K562 treated with DMSO at 1 percent for 4 hours (cell line): ENCODE data around the gene DDX55. TPM values are rescaled to one million over a fixed set of nuclear protein-coding genes. Genes with fewer than 3 reads are reported as not detected.

Experiments
- total RNA-seq: library from RNA; unstranded; fragments of 300-600 nt; gene quantifications from 2 replicates; pipeline ENCODE4 v1.2.3, GENCODE V29; 2022; ENCODE audit not compliant: insufficient read depth

Gene DDX55, protein sequence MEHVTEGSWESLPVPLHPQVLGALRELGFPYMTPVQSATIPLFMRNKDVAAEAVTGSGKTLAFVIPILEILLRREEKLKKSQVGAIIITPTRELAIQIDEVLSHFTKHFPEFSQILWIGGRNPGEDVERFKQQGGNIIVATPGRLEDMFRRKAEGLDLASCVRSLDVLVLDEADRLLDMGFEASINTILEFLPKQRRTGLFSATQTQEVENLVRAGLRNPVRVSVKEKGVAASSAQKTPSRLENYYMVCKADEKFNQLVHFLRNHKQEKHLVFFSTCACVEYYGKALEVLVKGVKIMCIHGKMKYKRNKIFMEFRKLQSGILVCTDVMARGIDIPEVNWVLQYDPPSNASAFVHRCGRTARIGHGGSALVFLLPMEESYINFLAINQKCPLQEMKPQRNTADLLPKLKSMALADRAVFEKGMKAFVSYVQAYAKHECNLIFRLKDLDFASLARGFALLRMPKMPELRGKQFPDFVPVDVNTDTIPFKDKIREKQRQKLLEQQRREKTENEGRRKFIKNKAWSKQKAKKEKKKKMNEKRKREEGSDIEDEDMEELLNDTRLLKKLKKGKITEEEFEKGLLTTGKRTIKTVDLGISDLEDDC
- 14.2 and 22.0 TPM in 2 replicates for total RNA-seq

GRCh38 chr12:123601602-123602489 is at the start of gene DDX55:
Gene DDX55, plus strand, starts transcription at chr12:123602099. Its CDS starts 50 bp downstream, at chr12:123602149.

DNA sequence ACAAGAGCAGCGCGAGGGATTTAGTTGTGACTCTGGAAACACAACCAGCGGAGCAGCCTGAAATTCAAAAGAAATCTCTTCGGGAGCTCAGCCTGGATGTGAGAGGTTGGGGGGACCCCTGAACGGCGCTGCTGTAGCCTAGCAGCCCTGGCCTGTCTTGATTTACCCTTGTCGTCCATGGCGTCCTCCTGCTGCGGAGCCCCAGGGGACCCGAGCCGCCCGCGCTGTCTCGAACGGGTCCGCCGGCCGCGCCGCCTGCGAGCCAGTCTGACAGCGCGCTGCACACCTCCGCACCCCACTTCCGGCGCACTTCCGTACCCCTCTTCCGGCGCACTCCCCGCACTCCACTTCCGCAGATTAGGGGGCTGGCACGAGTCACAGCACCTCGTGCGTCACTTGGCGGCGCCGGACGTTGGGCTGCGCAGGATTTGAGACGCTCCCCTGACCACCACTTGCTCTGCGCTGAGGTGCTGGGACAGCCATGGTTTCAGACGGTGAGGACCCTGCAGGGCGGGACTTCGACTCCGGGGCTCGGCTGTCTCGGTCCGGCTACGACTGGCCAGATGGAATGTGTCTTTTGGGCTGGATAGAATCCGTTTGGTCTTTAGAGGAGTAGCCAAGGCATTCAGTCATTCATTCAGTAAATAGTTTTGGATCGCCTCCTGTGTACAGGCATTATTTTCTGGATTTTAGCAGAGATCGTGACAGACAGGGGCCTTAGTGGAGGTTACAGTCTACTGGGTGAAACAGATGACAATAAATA is 31.7 kb downstream of the DDX55 start, which contains the start of the genes EIF2B1 and GTF2H3:
Gene EIF2B1, minus strand, starts transcription at position 308 of the 763 bp plus-strand sequence. Its CDS starts 129 bp downstream, at position 179.
Gene GTF2H3, plus strand, starts transcription at position 451 of the 763 bp plus-strand sequence. Its CDS starts 31 bp downstream, at position 482.

Other genes starting within 250 kb of the DDX55 start
- 11.0 and 13.9 TPM in 2 replicates for gene SBNO1, start 237.3 kb upstream of the DDX55 start, total RNA-seq
- gene KMT5A, start 218.0 kb upstream of the DDX55 start, total RNA-seq: 72.4 and 84.7 TPM in 2 replicates
- 7.9 and 9.1 TPM in 2 replicates for gene RILPL2, start 165.4 kb upstream of the DDX55 start, total RNA-seq
- 15.5 and 25.5 TPM in 2 replicates for gene SNRNP35, start 144.0 kb upstream of the DDX55 start, total RNA-seq
- 3.3 and 3.7 TPM in 2 replicates for gene RILPL1, start 68.4 kb upstream of the DDX55 start, total RNA-seq
- gene TMED2, start 17.5 kb upstream of the DDX55 start, total RNA-seq: 123 and 139 TPM in 2 replicates
- gene EIF2B1, start 31.6 kb downstream of the DDX55 start, total RNA-seq: 29.7 and 46.7 TPM in 2 replicates
- 19.9 and 20.2 TPM in 2 replicates for gene GTF2H3, start 31.7 kb downstream of the DDX55 start, total RNA-seq
- gene TCTN2, start 69.0 kb downstream of the DDX55 start, total RNA-seq: 3.3 and 4.1 TPM in 2 replicates
- gene ATP6V0A2, start 110.3 kb downstream of the DDX55 start, total RNA-seq: 11.7 and 14.4 TPM in 2 replicates
- 0.32 and 0.42 TPM in 2 replicates for gene DNAH10, start 160.2 kb downstream of the DDX55 start, total RNA-seq